GM19467 (cell line): ENCODE measurements around the gene PRR7.

Source experiments
- ATAC-seq: cut with Tn5 transposase; IDR thresholded peaks from one replicate; pipeline ENCODE4 v1.9.1; 2021; ENCODE audit warnings: mild to moderate bottlenecking, moderate library complexity; ENCODE audit not compliant: unreplicated experiment

The PRR7 gene

GRCh38 chr5:177497292-177498012 is 50.8 kb downstream of the PRR7 start, which contains the start of gene PDLIM7:
Gene PDLIM7, minus strand, starts transcription at chr5:177497604. Its CDS starts 1,092 bp downstream, at chr5:177496512.
- ATAC-seq = peak; percentile 65

- no peak for ATAC-seq
Measured at GRCh38 chr5:177498013-177498787, 51.6 kb downstream of the PRR7 start.

- no peak for ATAC-seq
Measured at GRCh38 chr5:177499842-177500241, 53.2 kb downstream of the PRR7 start.

GRCh38 chr5:177500685-177501522 is 54.3 kb downstream of the PRR7 start:
- no peak for ATAC-seq

GRCh38 chr5:177501874-177502678 is 55.5 kb downstream of the PRR7 start:
- ATAC-seq = no peak

GRCh38 chr5:177502886-177503285 is 56.3 kb downstream of the PRR7 start:
- no peak for ATAC-seq

GRCh38 chr5:177503351-177504085 is 56.9 kb downstream of the PRR7 start:
- ATAC-seq = no peak

GRCh38 chr5:177504086-177505056 is 57.8 kb downstream of the PRR7 start:
- no peak for ATAC-seq

- ATAC-seq = no peak
Measured at GRCh38 chr5:177505075-177505474, 58.5 kb downstream of the PRR7 start.
